WTC11 (cell line): ENCODE measurements around the gene GDAP2.

ENCODE experiments used
- FOXP1 ChIP-seq: sonication (generic); formaldehyde crosslinking; IDR thresholded peaks from 2 replicates; pipeline ENCODE4 v1.8.0; 2022; ENCODE audit warnings: missing genetic modification reagents, mild to moderate bottlenecking, moderate library complexity, borderline replicate concordance
- JUN ChIP-seq: sonication (generic); formaldehyde crosslinking; IDR thresholded peaks from 2 replicates; pipeline ENCODE4 v1.8.0; 2023; ENCODE audit warnings: mild to moderate bottlenecking, missing genetic modification reagents
- RELA ChIP-seq: sonication (generic); formaldehyde crosslinking; IDR thresholded peaks from 2 replicates; pipeline ENCODE4 v1.8.1; 2022; ENCODE audit warnings: missing genetic modification reagents, mild to moderate bottlenecking, borderline replicate concordance
- TF ChIP-seq, protein P1 (sequence below): fragments of 200-600 bp; IDR thresholded peaks from 2 replicates; pipeline ENCODE4 v1.8.0; 2022; ENCODE audit warnings: antibody characterized with exemption
- TF ChIP-seq, protein P2 (sequence below): sonication (generic); formaldehyde crosslinking; IDR thresholded peaks from 2 replicates; pipeline ENCODE4 v1.8.0; 2022; ENCODE audit warnings: mild to moderate bottlenecking, missing genetic modification reagents

DNA sequence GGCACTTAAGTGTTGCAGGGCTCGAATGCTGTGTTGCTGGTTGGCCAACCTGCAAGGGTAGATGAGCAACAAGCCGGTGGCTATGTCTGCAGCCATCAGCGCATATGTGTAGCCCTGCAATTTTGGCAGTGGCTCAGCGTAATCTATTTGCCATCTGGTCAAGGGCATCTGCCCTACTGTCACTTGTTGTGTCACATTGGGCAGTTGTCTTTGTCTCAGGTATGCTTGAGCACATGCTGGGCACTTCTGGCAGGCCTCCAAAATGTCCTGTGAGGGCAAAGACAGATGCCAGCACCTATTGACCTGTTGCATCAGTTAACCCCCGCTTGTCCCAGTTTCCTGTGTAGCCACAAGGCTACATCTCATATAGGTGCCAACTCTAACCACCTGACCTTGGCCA lies 111.8 kb downstream of the GDAP2 start:
- TF ChIP-seq, protein P1, sequence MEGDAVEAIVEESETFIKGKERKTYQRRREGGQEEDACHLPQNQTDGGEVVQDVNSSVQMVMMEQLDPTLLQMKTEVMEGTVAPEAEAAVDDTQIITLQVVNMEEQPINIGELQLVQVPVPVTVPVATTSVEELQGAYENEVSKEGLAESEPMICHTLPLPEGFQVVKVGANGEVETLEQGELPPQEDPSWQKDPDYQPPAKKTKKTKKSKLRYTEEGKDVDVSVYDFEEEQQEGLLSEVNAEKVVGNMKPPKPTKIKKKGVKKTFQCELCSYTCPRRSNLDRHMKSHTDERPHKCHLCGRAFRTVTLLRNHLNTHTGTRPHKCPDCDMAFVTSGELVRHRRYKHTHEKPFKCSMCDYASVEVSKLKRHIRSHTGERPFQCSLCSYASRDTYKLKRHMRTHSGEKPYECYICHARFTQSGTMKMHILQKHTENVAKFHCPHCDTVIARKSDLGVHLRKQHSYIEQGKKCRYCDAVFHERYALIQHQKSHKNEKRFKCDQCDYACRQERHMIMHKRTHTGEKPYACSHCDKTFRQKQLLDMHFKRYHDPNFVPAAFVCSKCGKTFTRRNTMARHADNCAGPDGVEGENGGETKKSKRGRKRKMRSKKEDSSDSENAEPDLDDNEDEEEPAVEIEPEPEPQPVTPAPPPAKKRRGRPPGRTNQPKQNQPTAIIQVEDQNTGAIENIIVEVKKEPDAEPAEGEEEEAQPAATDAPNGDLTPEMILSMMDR, result no peak
- TF ChIP-seq JUN (CRISPR knock-in tag) (no peak), FOXP1 (CRISPR knock-in tag) (no peak), RELA (CRISPR knock-in tag) (no peak)
- TF ChIP-seq, protein P2, sequence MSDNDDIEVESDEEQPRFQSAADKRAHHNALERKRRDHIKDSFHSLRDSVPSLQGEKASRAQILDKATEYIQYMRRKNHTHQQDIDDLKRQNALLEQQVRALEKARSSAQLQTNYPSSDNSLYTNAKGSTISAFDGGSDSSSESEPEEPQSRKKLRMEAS (CRISPR knock-in tag), result no peak
